ENCODE results near the gene CCDC27. TPM values are rescaled to one million over a fixed set of nuclear protein-coding genes. Genes with fewer than 3 reads are reported as not detected.
"Not testable (repeated sequence)": the region's sequence is repeated elsewhere in the genome, so short reads cannot be mapped to it uniquely, and the experiment has no call there.

Gene CCDC27
- total RNA-seq, 1 donor from 2014 or later: not detected

- DNase-seq (ENCODE audit: low spot score, unreplicated experiment): no peak
- Mint-ChIP-seq H3K4me1 (ENCODE audit: low read depth) (peaks cover 21% of the 10 kb centered on the region), H3K27ac (no peak overlapping the region), H3K4me3 (ENCODE audit: low read depth) (peak overlapping the region; percentile 87), H3K27me3 (peaks cover 19% of the 10 kb centered on the region), H3K9me3 (ENCODE audit: low read depth) (no peaks in the 10 kb centered on the region), H3K36me3 (ENCODE audit: insufficient read depth) (peaks cover 6% of the 10 kb centered on the region)
- TF ChIP-seq, protein P1, sequence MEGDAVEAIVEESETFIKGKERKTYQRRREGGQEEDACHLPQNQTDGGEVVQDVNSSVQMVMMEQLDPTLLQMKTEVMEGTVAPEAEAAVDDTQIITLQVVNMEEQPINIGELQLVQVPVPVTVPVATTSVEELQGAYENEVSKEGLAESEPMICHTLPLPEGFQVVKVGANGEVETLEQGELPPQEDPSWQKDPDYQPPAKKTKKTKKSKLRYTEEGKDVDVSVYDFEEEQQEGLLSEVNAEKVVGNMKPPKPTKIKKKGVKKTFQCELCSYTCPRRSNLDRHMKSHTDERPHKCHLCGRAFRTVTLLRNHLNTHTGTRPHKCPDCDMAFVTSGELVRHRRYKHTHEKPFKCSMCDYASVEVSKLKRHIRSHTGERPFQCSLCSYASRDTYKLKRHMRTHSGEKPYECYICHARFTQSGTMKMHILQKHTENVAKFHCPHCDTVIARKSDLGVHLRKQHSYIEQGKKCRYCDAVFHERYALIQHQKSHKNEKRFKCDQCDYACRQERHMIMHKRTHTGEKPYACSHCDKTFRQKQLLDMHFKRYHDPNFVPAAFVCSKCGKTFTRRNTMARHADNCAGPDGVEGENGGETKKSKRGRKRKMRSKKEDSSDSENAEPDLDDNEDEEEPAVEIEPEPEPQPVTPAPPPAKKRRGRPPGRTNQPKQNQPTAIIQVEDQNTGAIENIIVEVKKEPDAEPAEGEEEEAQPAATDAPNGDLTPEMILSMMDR (IDR thresholded peaks at IDR 0.05; ENCODE audit: unreplicated experiment): no peak
These were observed 5.8 kb upstream of the CCDC27 start for GRCh38 chr1:3746389-3746829.

DNA sequence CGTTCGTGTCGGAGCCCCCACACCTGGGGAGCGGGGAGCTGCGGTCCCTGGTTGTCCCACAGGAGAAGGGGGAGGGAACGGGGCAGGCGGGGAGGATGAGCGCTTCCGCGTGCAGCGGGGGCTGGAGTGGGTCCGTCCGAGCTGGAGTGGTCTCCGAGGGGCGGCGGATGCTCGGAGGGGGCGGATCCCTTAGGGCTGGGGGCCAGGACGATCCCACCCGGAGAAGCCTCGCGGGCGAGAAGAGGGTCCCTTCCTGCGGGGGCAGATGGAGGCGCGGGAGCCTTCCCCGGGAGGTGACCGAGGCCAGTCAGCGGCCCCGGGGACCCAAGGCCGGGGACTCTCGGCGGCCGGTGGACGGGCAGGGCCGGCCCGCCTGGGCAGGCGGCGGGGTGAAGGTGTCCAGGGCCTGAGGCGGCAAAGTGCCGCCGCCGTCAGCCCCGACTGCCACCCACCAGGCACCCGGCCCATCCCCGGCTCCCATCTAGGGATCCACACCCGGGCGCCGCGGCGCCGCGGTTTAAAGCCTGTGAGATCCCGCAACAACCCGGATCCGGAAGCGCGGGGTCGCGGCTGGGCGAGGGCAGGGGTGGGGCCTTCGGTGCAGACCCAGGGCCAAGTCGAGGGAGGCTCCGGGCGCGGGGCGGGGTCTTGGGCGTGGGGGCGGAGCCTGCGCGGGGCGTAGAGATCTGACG lies 5.3 kb upstream of the CCDC27 start:
- TF ChIP-seq, protein P1 (IDR thresholded peaks at IDR 0.05; ENCODE audit: unreplicated experiment): no peak
- H3K27me3 Mint-ChIP-seq: peaks cover 19% of the 10 kb centered on the region
- DNase-seq (ENCODE audit: low spot score, unreplicated experiment): peak; percentile 88
- H3K9me3 Mint-ChIP-seq (ENCODE audit: low read depth): no peaks in the 10 kb centered on the region
- H3K4me3 Mint-ChIP-seq (ENCODE audit: low read depth): peak overlapping the region; percentile 87
- no peak overlapping the region for H3K27ac Mint-ChIP-seq
- H3K4me1 Mint-ChIP-seq (ENCODE audit: low read depth): peaks cover 21% of the 10 kb centered on the region
- H3K36me3 Mint-ChIP-seq (ENCODE audit: insufficient read depth): peaks cover 1% of the 10 kb centered on the region

DNA sequence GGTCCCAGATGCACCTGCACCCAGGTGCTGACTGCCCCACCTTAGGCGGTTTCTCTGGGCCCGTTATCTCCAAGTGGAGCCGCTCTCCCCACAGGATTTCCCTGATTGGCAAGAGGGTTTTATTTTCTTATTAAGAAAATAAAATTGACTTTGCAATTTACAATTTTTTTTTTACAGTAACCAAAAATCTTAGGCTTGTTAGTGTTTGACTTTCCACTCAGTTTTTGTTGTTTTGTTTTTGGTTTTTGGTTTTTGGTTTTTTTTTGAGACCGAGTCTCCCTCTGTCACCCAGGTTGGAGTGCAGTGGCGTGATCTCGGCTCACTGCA lies 4.8 kb upstream of the CCDC27 start:
- Mint-ChIP-seq H3K36me3 (ENCODE audit: insufficient read depth) (no peaks in the 10 kb centered on the region), H3K4me1 (ENCODE audit: low read depth) (peaks cover 21% of the 10 kb centered on the region), H3K9me3 (ENCODE audit: low read depth) (no peaks in the 10 kb centered on the region), H3K27me3 (peaks cover 23% of the 10 kb centered on the region), H3K4me3 (ENCODE audit: low read depth) (peak overlapping the region; percentile 65), H3K27ac (no peak overlapping the region)
- TF ChIP-seq, protein P1 (IDR thresholded peaks at IDR 0.05; ENCODE audit: unreplicated experiment): no peak
- DNase-seq (ENCODE audit: low spot score, unreplicated experiment): no peak

GRCh38 chr1:3747903-3748302 lies 4.3 kb upstream of the CCDC27 start:
- DNase-seq (ENCODE audit: low spot score, unreplicated experiment): no peak
- Mint-ChIP-seq H3K27ac (no peak overlapping the region), H3K36me3 (ENCODE audit: insufficient read depth) (no peaks in the 10 kb centered on the region), H3K27me3 (peaks cover 23% of the 10 kb centered on the region), H3K9me3 (ENCODE audit: low read depth) (no peaks in the 10 kb centered on the region), H3K4me3 (ENCODE audit: low read depth) (peak overlapping the region; percentile 65), H3K4me1 (ENCODE audit: low read depth) (peaks cover 21% of the 10 kb centered on the region)
- TF ChIP-seq, protein P1 (IDR thresholded peaks at IDR 0.05; ENCODE audit: unreplicated experiment): no peak

DNA sequence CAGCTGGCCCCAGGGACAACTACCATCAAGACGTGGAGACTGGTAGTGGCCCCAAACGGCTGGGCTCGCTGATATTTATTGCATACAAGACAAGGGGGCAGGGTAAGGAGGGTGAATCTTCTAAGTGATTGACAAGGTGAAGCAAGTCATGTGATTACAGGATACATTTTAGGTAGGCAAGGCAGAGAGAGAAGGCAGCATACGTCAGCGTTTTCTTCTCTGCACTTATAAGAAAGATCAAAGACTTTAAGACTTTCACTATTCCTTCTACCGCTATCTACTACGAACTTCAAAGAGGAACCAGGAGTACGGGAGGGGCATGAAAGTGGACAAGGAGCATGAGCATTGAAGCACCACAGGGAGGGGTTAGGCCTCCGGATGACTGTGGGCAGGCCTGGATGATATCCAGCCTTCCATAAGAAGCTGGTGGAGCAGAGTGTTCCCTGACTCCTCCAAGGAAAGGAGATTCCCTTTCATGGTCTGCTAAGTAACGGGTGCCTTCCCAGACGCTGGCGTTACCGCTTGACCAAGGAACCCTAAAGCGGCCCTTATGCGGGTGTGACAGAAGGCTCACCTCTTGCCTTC lies 3.8 kb upstream of the CCDC27 start:
- DNase-seq (ENCODE audit: low spot score, unreplicated experiment); H3K9me3 Mint-ChIP-seq (ENCODE audit: low read depth); H3K36me3 Mint-ChIP-seq (ENCODE audit: insufficient read depth); H3K27ac Mint-ChIP-seq: not testable (repeated sequence)
- Mint-ChIP-seq H3K4me3 (ENCODE audit: low read depth) (peak overlapping the region; percentile 65), H3K4me1 (ENCODE audit: low read depth) (peaks cover 21% of the 10 kb centered on the region), H3K27me3 (peaks cover 23% of the 10 kb centered on the region)

DNA sequence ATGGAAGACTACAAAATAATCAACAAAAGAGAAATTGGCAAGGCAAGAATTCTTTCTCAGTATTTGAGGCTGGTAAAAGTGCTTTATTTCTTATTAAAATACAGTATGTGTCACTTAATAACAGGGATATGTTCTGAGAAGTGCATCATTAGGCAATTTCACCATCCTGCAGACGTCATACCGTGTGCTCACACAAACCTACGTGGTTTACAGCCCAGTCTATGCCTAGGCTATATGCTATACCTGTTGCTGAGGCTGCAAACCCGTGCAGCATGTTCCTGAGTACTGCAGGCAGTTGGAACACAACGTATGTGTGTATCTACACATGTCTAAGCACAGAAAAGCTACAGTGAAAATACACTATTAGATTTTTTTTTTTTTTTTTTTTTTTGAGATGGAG lies 2.7 kb upstream of the CCDC27 start:
- Mint-ChIP-seq H3K27ac (no peak overlapping the region), H3K4me1 (ENCODE audit: low read depth) (peaks cover 21% of the 10 kb centered on the region), H3K4me3 (ENCODE audit: low read depth) (no peak overlapping the region), H3K36me3 (ENCODE audit: insufficient read depth) (no peaks in the 10 kb centered on the region), H3K9me3 (ENCODE audit: low read depth) (no peaks in the 10 kb centered on the region), H3K27me3 (peaks cover 23% of the 10 kb centered on the region)
- TF ChIP-seq, protein P1 (IDR thresholded peaks at IDR 0.05; ENCODE audit: unreplicated experiment): no peak
- no peak for DNase-seq (ENCODE audit: low spot score, unreplicated experiment)

Data from progenitor cell of endocrine pancreas (in vitro differentiated cells).